GM12875 (cell line): Measurements from ENCODE around the gene WDR90.

Source experiments
- H3K4me3 ChIP-seq: one replicate; pipeline ENCODE4 v1.5.1; 2011; ENCODE audit warnings: low read depth, low read length, control low read depth
- CTCF ChIP-seq: IDR thresholded peaks from 2 replicates; pipeline ENCODE4 v1.5.1; 2011; ENCODE audit warnings: low read depth, mild to moderate bottlenecking, control low read depth, inconsistent platforms, low read length, moderate library complexity, borderline replicate concordance; ENCODE audit not compliant: insufficient read depth

The WDR90 gene

GRCh38 chr16:626787-627453 lies 22.2 kb upstream of the WDR90 start:
- no peak for TF ChIP-seq CTCF
- no peak overlapping the region for H3K4me3 ChIP-seq

GRCh38 chr16:627454-628239 lies 21.5 kb upstream of the WDR90 start:
- H3K4me3 ChIP-seq: no peak overlapping the region
- no peak for TF ChIP-seq CTCF

- H3K4me3 ChIP-seq: no peak overlapping the region
- TF ChIP-seq CTCF: no peak
These were observed 20.7 kb upstream of the WDR90 start for GRCh38 chr16:628321-629061.

GRCh38 chr16:629185-629832 lies 19.9 kb upstream of the WDR90 start:
- no peak overlapping the region for H3K4me3 ChIP-seq
- TF ChIP-seq CTCF: no peak

GRCh38 chr16:629833-630248 lies 19.3 kb upstream of the WDR90 start:
- no peak for TF ChIP-seq CTCF

GRCh38 chr16:630249-630814 lies 18.8 kb upstream of the WDR90 start:
- TF ChIP-seq CTCF: no peak
- H3K4me3 ChIP-seq: no peak overlapping the region

More at GRCh38 chr16:629833-630248, 19.3 kb upstream of the WDR90 start:
- H3K4me3 ChIP-seq: no peak overlapping the region
